Osteoblast (primary cell): ENCODE measurements around the gene SH2D3A. TPM values are rescaled to one million over a fixed set of nuclear protein-coding genes. Genes with fewer than 3 reads are reported as not detected.
A peak's percentile ranks its signal among the peaks of the same experiment; 100 is the strongest.

ENCODE experiments used
- DNase-seq: peaks from one replicate; pipeline ENCODE4 v3.0.0; 2011; ENCODE audit warnings: low spot score, mixed read lengths; ENCODE audit not compliant: insufficient read length; ENCODE audit errors: missing footprints
- H2AFZ ChIP-seq: 2 replicates; pipeline ENCODE4 v1.6.0; 2011; ENCODE audit warnings: mild to moderate bottlenecking, low read length
- H3K27ac ChIP-seq: 2 replicates; pipeline ENCODE4 v1.5.1; 2011; ENCODE audit warnings: mild to moderate bottlenecking, low read depth, low read length, moderate library complexity
- H3K27me3 ChIP-seq: 2 replicates; pipeline ENCODE4 v1.6.0; 2012; ENCODE audit warnings: mild to moderate bottlenecking, control low read depth, inconsistent platforms, low read length, moderate library complexity; ENCODE audit not compliant: insufficient read depth
- H3K36me3 ChIP-seq: 2 replicates; pipeline ENCODE4 v1.5.1; 2011; ENCODE audit warnings: mild to moderate bottlenecking, low read length, control low read depth, moderate library complexity; ENCODE audit not compliant: insufficient read depth
- H3K4me1 ChIP-seq: 2 replicates; pipeline ENCODE4 v1.5.1; 2011; ENCODE audit warnings: mild to moderate bottlenecking, low read length, control low read depth, moderate library complexity; ENCODE audit not compliant: insufficient read depth
- H3K4me2 ChIP-seq: 2 replicates; pipeline ENCODE4 v1.6.0; 2011; ENCODE audit warnings: mild to moderate bottlenecking, low read length; ENCODE audit not compliant: insufficient read depth
- H3K4me3 ChIP-seq: fragments of 200-600 bp; sonication (generic); 3 replicates; pipeline ENCODE4 v1.5.1; 2012; ENCODE audit warnings: mild to moderate bottlenecking, low read length, inconsistent platforms; ENCODE audit not compliant: insufficient read depth
- H3K79me2 ChIP-seq: 2 replicates; pipeline ENCODE4 v1.6.0; 2012; ENCODE audit warnings: mild to moderate bottlenecking, low read length, control low read depth, inconsistent platforms; ENCODE audit not compliant: insufficient read depth
- H3K9me3 ChIP-seq: 2 replicates; pipeline ENCODE4 v1.5.1; 2011; ENCODE audit warnings: low read depth, low read length, control low read depth
- H4K20me1 ChIP-seq: 2 replicates; pipeline ENCODE4 v1.6.0; 2012; ENCODE audit warnings: mild to moderate bottlenecking, low read length, control low read depth; ENCODE audit not compliant: insufficient read depth
- total RNA-seq: library from RNA; depleted of rRNA; stranded (reverse); fragments of >200 nt; gene quantifications from 2 replicates; pipeline ENCODE4 v1.2.3, GENCODE V29; 2012
- TF ChIP-seq, protein P1 (sequence below): IDR thresholded peaks from 2 replicates; pipeline ENCODE4 v1.5.1; 2011; ENCODE audit warnings: mild to moderate bottlenecking, low read depth, low read length, moderate library complexity; ENCODE audit errors: extremely low read depth

The SH2D3A gene
- total RNA-seq, 1 donor = not detected

- Histone ChIP-seq H3K27me3 (no peaks in the 10 kb centered on the region), H3K4me3 (no peak overlapping the region), H3K27ac (no peak overlapping the region), H4K20me1 (no peaks in the 10 kb centered on the region), H2AFZ (no peak overlapping the region), H3K4me2 (no peak overlapping the region), H3K4me1 (no peaks in the 10 kb centered on the region), H3K9me3 (no peaks in the 10 kb centered on the region), H3K36me3 (no peaks in the 10 kb centered on the region), H3K79me2 (no peaks in the 10 kb centered on the region)
- TF ChIP-seq, protein P1, sequence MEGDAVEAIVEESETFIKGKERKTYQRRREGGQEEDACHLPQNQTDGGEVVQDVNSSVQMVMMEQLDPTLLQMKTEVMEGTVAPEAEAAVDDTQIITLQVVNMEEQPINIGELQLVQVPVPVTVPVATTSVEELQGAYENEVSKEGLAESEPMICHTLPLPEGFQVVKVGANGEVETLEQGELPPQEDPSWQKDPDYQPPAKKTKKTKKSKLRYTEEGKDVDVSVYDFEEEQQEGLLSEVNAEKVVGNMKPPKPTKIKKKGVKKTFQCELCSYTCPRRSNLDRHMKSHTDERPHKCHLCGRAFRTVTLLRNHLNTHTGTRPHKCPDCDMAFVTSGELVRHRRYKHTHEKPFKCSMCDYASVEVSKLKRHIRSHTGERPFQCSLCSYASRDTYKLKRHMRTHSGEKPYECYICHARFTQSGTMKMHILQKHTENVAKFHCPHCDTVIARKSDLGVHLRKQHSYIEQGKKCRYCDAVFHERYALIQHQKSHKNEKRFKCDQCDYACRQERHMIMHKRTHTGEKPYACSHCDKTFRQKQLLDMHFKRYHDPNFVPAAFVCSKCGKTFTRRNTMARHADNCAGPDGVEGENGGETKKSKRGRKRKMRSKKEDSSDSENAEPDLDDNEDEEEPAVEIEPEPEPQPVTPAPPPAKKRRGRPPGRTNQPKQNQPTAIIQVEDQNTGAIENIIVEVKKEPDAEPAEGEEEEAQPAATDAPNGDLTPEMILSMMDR = no peak
- peak; percentile 83 for DNase-seq
Observed at GRCh38 chr19:6729573-6730152, 37.6 kb downstream of the SH2D3A start.

DNA sequence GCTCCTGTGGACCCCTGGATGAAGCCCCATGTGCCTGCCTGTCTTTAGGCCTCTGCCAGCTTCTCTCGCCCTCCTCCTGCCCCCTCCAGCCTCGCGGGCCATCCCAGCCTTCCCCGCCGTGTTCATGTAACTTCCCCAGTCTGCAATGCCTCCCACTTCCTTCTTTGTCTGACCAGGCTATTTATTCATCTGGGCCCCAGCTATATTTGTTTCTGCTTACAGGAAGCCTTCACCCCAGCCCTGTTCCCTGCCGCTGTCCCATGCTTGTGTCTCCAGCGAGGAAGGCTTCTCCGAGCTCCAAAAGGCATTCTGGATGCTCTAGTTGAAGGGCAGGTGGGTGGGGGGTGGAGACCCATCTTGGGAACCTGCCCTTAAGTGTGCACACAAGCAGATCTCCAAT, 38.9 kb downstream of the SH2D3A start:
- no peak overlapping the region for H3K4me3 ChIP-seq
- no peaks in the 10 kb centered on the region for H3K79me2 ChIP-seq
- TF ChIP-seq, protein P1 = no peak

DNA sequence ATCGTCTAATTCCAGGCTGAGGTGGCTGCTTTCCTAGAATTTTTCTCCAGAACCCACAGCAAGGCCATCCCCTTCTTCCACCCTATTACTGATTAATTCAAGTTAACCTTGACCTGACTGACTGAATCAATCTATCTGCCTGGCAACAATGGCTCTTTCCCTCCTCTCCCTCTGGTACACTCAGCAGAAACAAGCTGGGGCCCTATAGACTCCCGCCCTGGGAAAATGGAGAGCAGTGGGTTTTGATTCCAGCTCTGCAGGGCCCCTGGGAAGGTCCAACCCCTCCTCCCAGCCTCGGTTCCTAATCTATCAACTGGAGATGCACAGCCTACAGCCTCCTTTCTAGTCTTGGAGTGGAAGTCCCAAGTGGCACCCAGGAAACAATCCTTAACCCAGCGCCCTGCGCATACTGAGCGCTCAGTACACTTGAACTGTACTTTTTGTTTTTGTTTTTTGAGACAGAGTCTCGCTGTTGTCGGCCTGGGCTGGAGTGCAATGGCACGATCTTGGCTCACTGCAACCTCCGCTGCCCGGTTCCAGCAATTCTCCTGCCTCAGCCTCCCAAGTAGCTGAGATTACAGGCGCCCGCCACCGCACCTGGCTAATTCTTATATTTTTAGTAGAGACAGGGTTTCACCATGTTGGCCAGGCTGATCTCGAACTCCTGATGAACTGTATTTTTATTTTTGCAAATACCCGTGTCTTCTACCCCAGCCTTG, 41.6 kb downstream of the SH2D3A start:
- TF ChIP-seq, protein P1 = no peak
- Histone ChIP-seq H3K79me2 (no peaks in the 10 kb centered on the region), H3K4me3 (no peak overlapping the region), H3K9me3 (no peaks in the 10 kb centered on the region), H3K27ac (no peak overlapping the region), H4K20me1 (no peaks in the 10 kb centered on the region), H3K36me3 (no peaks in the 10 kb centered on the region), H3K4me1 (peaks cover 8% of the 10 kb centered on the region), H3K4me2 (no peak overlapping the region), H2AFZ (no peak overlapping the region), H3K27me3 (peaks cover 2% of the 10 kb centered on the region)
- peak; percentile 45 for DNase-seq

More for the DNA sequence above, 38.9 kb downstream of the SH2D3A start:
- H3K4me1 ChIP-seq = no peaks in the 10 kb centered on the region
- DNase-seq = peak; percentile 79
- H3K4me2 ChIP-seq = no peak overlapping the region
- H3K27ac ChIP-seq = no peak overlapping the region
- H4K20me1 ChIP-seq = no peaks in the 10 kb centered on the region
- H3K36me3 ChIP-seq = no peaks in the 10 kb centered on the region
- H3K27me3 ChIP-seq = no peaks in the 10 kb centered on the region
- no peaks in the 10 kb centered on the region for H3K9me3 ChIP-seq
- no peak overlapping the region for H2AFZ ChIP-seq

- H3K27me3 ChIP-seq = peaks cover 6% of the 10 kb centered on the region
- H2AFZ ChIP-seq = no peak overlapping the region
Observed at GRCh38 chr19:6724631-6725492, 42.4 kb downstream of the SH2D3A start.

More at GRCh38 chr19:6724631-6725492, 42.4 kb downstream of the SH2D3A start:
- TF ChIP-seq, protein P1 = no peak
- H3K4me3 ChIP-seq = no peak overlapping the region
- H3K27ac ChIP-seq = no peak overlapping the region
- no peak overlapping the region for H3K4me2 ChIP-seq
- H3K36me3 ChIP-seq = no peaks in the 10 kb centered on the region
- H4K20me1 ChIP-seq = no peaks in the 10 kb centered on the region
- peaks cover 12% of the 10 kb centered on the region for H3K4me1 ChIP-seq
- no peaks in the 10 kb centered on the region for H3K9me3 ChIP-seq
- no peaks in the 10 kb centered on the region for H3K79me2 ChIP-seq
- DNase-seq = peak; percentile 51
